Fibroblast of lung (primary cell): ENCODE data around the gene BUD23. TPM values are rescaled to one million over a fixed set of nuclear protein-coding genes. Genes with fewer than 3 reads are reported as not detected.
"Not testable (repeated sequence)": the region's sequence is repeated elsewhere in the genome, so short reads cannot be mapped to it uniquely, and the experiment has no call there.

Experiments
- DNase-seq, 2 donors: peaks; one replicate each; pipeline versions ENCODE4 v3.0.0 to v3.0.0-alpha.2; 2010; ENCODE audit warnings: low read depth in 2 of 2
- H2AFZ ChIP-seq: 2 replicates; pipeline ENCODE4 v1.5.1; 2012; ENCODE audit warnings: low read length, control low read depth, inconsistent platforms
- H3K27ac ChIP-seq: 2 replicates; pipeline ENCODE4 v1.5.1; 2011; ENCODE audit warnings: low read length, control low read depth; ENCODE audit not compliant: insufficient read depth
- H3K27me3 ChIP-seq: 2 replicates; pipeline ENCODE4 v1.5.1; 2011; ENCODE audit warnings: mild to moderate bottlenecking, low read length; ENCODE audit not compliant: control insufficient read depth, insufficient read depth
- H3K36me3 ChIP-seq: 2 replicates; pipeline ENCODE4 v1.5.1; 2011; ENCODE audit warnings: low read length; ENCODE audit not compliant: control insufficient read depth, insufficient read depth
- H3K4me1 ChIP-seq: 2 replicates; pipeline ENCODE4 v1.5.1; 2011; ENCODE audit warnings: low read length; ENCODE audit not compliant: control insufficient read depth, insufficient read depth; ENCODE audit errors: extremely low read depth
- H3K4me2 ChIP-seq: 2 replicates; pipeline ENCODE4 v1.5.1; 2011; ENCODE audit warnings: low read length, control low read depth; ENCODE audit not compliant: insufficient read depth; ENCODE audit errors: extremely low read depth
- H3K4me3 ChIP-seq, 4 experiments: fragments of 200-600 bp in 1 of 4; sonication (generic) in 1 of 4; replicated peaks in 1 of 4; 2 replicates each; pipeline ENCODE4 v1.5.1; 2011 to 2016; ENCODE audit warnings: low read length in 4 of 4, low read depth in 3 of 4, mild to moderate bottlenecking in 3 of 4, control low read depth in 2 of 4, inconsistent platforms in 1 of 4, mixed read lengths in 1 of 4; ENCODE audit not compliant: insufficient read depth in 1 of 4; ENCODE audit errors: control extremely low read depth in 1 of 4
- H3K79me2 ChIP-seq: 2 replicates; pipeline ENCODE4 v1.5.1; 2012; ENCODE audit warnings: mild to moderate bottlenecking, low read length, inconsistent platforms; ENCODE audit not compliant: control insufficient read depth, insufficient read depth
- H3K9ac ChIP-seq: 2 replicates; pipeline ENCODE4 v1.5.1; 2011; ENCODE audit warnings: mild to moderate bottlenecking, low read length, control low read depth; ENCODE audit not compliant: insufficient read depth
- H3K9me3 ChIP-seq: 2 replicates; pipeline ENCODE4 v1.5.1; 2012; ENCODE audit warnings: low read depth, low read length; ENCODE audit not compliant: control insufficient read depth, insufficient read depth
- H4K20me1 ChIP-seq: 2 replicates; pipeline ENCODE4 v1.5.1; 2011; ENCODE audit warnings: low read length; ENCODE audit not compliant: control insufficient read depth, insufficient read depth; ENCODE audit errors: extremely low read depth
- CTCF ChIP-seq, 2 donors: IDR thresholded peaks in 1 of 2; conservative IDR thresholded peaks in 1 of 2; 1 replicate in 1 of 2; 2 replicates in 1 of 2; pipeline ENCODE4 v1.5.1; 2011 to 2012; ENCODE audit warnings: low read length in 2 of 2, control low read depth in 1 of 2, inconsistent platforms in 1 of 2, low read depth in 1 of 2, mild to moderate bottlenecking in 1 of 2
- EZH2 ChIP-seq: IDR thresholded peaks from 2 replicates; pipeline ENCODE4 v1.5.1; 2012; ENCODE audit warnings: low read length, control low read depth, mild to moderate bottlenecking; ENCODE audit errors: missing control alignments
- polyA plus RNA-seq, 2 donors: library from polyadenylated mRNA; depleted of rRNA in 1 of 2; stranded (reverse) in 1 of 2; unstranded in 1 of 2; fragments of >200 nt; gene quantifications; 2 replicates each; pipeline ENCODE4 v1.2.1, GENCODE V29; 2011 to 2012; ENCODE audit warnings: missing spikeins in 1 of 2
- total RNA-seq: library from RNA; depleted of rRNA; stranded (reverse); fragments of >200 nt; gene quantifications from 2 replicates; pipeline ENCODE4 v1.2.1, GENCODE V29; 2014

Gene BUD23
- total and polyA plus RNA-seq, 2 donors (not counting 1 experiment from before 2014, with no cell fraction given), result 31.9 to 60.1 TPM

GRCh38 chr7:73671322-73671661 is 12.1 kb upstream of the BUD23 start:
- Histone ChIP-seq H3K4me1 (no peaks in the 10 kb centered on the region), H3K27ac (no peak overlapping the region), H4K20me1 (no peaks in the 10 kb centered on the region), H3K4me2 (no peak overlapping the region), H3K9me3 (no peaks in the 10 kb centered on the region), H3K4me3 (no peak overlapping the region), H3K36me3 (no peaks in the 10 kb centered on the region), H2AFZ (no peak overlapping the region), H3K27me3 (no peaks in the 10 kb centered on the region), H3K9ac (no peak overlapping the region), H3K79me2 (no peaks in the 10 kb centered on the region)
- TF ChIP-seq CTCF (conservative IDR thresholded peaks at IDR 0.05 in 1 of 2, IDR thresholded peaks at IDR 0.05 in 1 of 2; ENCODE audit: low read depth in 1 of 2, low read length in 2 of 2), result no peak
- no peak for TF ChIP-seq EZH2
- no peak for DNase-seq

- Histone ChIP-seq H3K4me2 (no peak overlapping the region), H3K9ac (no peak overlapping the region), H3K4me3 (no peak overlapping the region), H3K79me2 (no peaks in the 10 kb centered on the region), H3K27ac (no peak overlapping the region), H3K4me1 (no peaks in the 10 kb centered on the region), H3K27me3 (no peaks in the 10 kb centered on the region), H2AFZ (no peak overlapping the region), H4K20me1 (no peaks in the 10 kb centered on the region), H3K9me3 (no peaks in the 10 kb centered on the region), H3K36me3 (no peaks in the 10 kb centered on the region)
- DNase-seq, result no peak
- TF ChIP-seq EZH2, result no peak
- TF ChIP-seq CTCF (conservative IDR thresholded peaks at IDR 0.05 in 1 of 2, IDR thresholded peaks at IDR 0.05 in 1 of 2; ENCODE audit: low read depth in 1 of 2, low read length in 2 of 2), result no peak
These were observed 11.4 kb upstream of the BUD23 start for GRCh38 chr7:73671857-73672445.

- Histone ChIP-seq H3K4me2 (no peak overlapping the region), H3K9me3 (no peaks in the 10 kb centered on the region), H3K9ac (no peak overlapping the region), H3K4me3 (no peak overlapping the region), H3K27ac (no peak overlapping the region), H4K20me1 (no peaks in the 10 kb centered on the region), H2AFZ (no peak overlapping the region), H3K4me1 (no peaks in the 10 kb centered on the region), H3K36me3 (no peaks in the 10 kb centered on the region), H3K79me2 (no peaks in the 10 kb centered on the region), H3K27me3 (no peaks in the 10 kb centered on the region)
- TF ChIP-seq CTCF (conservative IDR thresholded peaks at IDR 0.05 in 1 of 2, IDR thresholded peaks at IDR 0.05 in 1 of 2; ENCODE audit: low read depth in 1 of 2, low read length in 2 of 2) (no peak), EZH2 (no peak)
- DNase-seq, result no peak
These were observed 8.8 kb upstream of the BUD23 start for GRCh38 chr7:73674468-73675124.

GRCh38 chr7:73676062-73676461 is 7.3 kb upstream of the BUD23 start:
- H3K79me2 ChIP-seq, H3K27ac ChIP-seq, H3K4me3 ChIP-seq, H3K9ac ChIP-seq, H3K36me3 ChIP-seq, H3K27me3 ChIP-seq, DNase-seq, H4K20me1 ChIP-seq, H3K4me2 ChIP-seq, H3K9me3 ChIP-seq, H2AFZ ChIP-seq, H3K4me1 ChIP-seq: not testable (repeated sequence)
